OCI-LY3 (cell line): ENCODE measurements around the gene HMG20A.

Experiments
- EZH2phosphoT487 ChIP-seq: fragments of 200-600 bp; shearing (Covaris generic); IDR thresholded peaks from 2 replicates; pipeline ENCODE4 v1.6.1; 2018; ENCODE audit warnings: antibody characterized with exemption, mixed run types, low read depth
- TF ChIP-seq, protein P1 (sequence below): fragments of 200-600, 300-600 bp; sonication (generic); IDR thresholded peaks from 2 replicates; pipeline ENCODE4 v1.5.1; 2014; ENCODE audit warnings: antibody characterized with exemption, low read length, low read depth

DNA sequence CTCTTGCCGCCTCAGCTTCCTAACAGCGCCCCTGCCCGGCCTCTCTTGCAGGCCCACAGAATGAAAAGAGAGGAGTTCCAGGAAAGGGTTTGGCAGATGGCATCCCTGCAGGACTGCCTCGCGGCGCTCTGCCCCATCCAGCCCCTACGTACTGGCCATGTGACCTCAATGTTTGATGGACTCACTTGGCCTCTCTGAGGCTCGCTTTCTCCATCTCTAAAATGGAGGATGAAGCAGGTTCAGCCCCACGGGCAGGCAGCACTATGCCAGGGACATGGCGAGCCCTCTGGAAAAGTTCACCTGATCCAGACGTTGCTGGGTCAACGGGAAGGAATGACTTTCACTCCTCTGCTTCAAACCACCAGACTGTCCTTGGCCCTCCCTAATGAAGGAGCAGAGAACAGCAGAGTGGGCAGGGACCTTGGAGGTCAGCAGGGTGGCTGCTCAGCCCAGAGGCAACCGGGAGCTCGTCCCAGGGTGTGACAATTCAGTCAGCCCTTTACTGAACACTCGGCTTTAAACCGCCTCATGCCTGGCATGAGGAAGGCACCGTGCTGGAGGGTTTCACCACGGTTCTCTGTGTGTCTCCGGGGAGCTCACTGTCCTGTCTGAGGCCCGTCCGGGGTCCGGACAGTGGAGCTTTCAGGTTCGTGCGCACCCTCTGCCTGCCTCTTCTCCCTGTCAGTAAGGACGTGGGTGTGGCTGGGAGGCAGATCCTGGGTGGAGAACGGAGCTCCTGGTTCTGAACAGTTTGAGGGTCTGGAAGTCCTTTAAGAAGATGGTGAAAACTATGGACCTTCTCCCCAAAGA lies 110.7 kb downstream of the HMG20A start:
- TF ChIP-seq, protein P1, sequence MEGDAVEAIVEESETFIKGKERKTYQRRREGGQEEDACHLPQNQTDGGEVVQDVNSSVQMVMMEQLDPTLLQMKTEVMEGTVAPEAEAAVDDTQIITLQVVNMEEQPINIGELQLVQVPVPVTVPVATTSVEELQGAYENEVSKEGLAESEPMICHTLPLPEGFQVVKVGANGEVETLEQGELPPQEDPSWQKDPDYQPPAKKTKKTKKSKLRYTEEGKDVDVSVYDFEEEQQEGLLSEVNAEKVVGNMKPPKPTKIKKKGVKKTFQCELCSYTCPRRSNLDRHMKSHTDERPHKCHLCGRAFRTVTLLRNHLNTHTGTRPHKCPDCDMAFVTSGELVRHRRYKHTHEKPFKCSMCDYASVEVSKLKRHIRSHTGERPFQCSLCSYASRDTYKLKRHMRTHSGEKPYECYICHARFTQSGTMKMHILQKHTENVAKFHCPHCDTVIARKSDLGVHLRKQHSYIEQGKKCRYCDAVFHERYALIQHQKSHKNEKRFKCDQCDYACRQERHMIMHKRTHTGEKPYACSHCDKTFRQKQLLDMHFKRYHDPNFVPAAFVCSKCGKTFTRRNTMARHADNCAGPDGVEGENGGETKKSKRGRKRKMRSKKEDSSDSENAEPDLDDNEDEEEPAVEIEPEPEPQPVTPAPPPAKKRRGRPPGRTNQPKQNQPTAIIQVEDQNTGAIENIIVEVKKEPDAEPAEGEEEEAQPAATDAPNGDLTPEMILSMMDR: no peak
- no peak for TF ChIP-seq EZH2phosphoT487
